Diencephalon (tissue), 1 donor: Measurements from ENCODE around the gene ZNF76. TPM values are rescaled to one million over a fixed set of nuclear protein-coding genes. Genes with fewer than 3 reads are reported as not detected.

Experiments used
- total RNA-seq: library from RNA; depleted of rRNA; stranded (reverse); fragments of >200 nt; gene quantifications from one replicate; pipeline ENCODE4 v1.2.3, GENCODE V29; 2014

ZNF76 gene
- total RNA-seq: 14.1 TPM

DNA sequence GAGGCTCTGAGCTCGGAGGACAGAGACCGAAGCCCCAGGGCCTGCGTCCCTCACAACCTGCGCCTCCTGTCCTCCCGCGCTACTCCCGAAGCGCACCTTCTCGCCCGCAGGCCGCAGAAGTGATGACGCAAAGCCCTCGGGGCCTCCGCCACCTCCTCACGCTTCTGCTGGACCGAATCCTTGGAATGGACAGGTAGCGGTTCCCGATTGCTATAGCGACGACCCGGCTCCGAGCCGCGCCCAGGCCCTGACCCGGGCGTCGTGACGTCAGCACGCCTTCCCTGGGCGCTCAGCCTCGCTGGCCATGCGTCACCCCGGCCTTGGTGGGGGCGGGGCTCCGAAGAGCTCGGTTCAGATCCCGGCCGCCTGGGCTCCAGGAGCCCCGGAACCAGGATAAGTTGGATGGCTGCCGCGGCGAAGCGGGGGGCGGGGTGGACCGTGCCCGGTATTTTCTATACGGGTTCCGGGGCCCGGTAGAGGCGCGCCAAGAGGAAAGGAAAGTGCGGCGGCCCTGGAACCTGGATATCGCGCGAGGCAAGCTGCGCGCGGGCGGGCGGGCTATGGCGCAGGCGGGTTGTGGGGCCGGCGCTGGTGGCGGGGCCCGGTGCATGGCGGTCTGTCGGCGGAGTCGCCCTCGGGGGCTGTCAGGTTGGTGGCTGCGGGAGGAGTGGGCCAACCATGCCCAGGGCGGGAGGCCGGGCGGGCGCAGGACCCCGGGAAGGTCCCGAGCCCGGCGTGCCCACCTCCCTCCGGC is at the start of gene ZNF76:
Gene ZNF76 (plus strand): TSS at position 542 of the 754 bp plus-strand sequence. CDS start 21,417 bp downstream, outside the sequence.

GRCh38 chr6:35213824-35214756 is 45.4 kb upstream of the ZNF76 start, which contains the start of gene SCUBE3:
Gene SCUBE3 (plus strand): TSS chr6:35213956. CDS start chr6:35214419, 463 bp downstream.

DNA sequence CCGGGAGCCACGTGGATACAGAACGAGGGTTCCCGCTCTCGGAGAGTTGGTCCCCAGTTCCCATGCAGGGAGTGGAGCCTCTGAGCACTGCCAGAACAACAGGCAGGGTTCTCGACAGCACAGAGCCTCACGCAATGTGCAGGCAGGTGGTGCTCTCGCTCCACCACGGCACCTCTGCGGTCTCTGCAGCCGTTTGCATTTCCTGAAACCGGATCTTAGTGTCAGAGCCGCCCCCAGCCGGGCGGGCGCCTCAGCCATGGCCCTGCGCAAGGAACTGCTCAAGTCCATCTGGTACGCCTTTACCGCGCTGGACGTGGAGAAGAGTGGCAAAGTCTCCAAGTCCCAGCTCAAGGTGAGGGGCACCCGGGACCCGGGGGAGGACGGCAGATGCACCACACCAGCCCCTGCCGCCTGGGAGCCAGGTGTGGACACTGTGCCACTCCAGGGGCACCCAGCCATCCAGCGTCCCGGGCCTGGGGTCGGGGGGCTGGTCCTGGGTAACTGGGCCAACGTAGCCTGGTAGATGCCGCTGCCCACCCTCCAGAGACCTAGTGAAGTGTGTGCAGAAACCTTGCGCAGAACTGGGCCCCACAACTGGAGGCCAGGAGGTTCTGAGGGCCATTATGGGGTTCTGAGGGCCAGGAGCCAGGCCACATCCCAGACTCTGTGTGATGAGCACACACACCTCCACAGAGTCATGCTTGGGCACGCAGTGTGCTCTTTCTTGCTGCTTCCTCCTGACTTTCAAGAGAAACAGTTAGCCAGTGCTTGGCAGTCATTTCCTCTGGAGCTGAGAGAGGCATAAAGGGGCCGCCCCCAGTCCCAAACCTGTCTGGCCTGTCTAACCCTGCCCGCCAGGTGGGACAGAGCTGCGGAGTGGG is 38.3 kb downstream of the ZNF76 start, which contains the start of gene DEF6:
Gene DEF6 (plus strand): TSS at position 218 of the 881 bp plus-strand sequence. CDS start 39 bp downstream, at position 257.

DNA sequence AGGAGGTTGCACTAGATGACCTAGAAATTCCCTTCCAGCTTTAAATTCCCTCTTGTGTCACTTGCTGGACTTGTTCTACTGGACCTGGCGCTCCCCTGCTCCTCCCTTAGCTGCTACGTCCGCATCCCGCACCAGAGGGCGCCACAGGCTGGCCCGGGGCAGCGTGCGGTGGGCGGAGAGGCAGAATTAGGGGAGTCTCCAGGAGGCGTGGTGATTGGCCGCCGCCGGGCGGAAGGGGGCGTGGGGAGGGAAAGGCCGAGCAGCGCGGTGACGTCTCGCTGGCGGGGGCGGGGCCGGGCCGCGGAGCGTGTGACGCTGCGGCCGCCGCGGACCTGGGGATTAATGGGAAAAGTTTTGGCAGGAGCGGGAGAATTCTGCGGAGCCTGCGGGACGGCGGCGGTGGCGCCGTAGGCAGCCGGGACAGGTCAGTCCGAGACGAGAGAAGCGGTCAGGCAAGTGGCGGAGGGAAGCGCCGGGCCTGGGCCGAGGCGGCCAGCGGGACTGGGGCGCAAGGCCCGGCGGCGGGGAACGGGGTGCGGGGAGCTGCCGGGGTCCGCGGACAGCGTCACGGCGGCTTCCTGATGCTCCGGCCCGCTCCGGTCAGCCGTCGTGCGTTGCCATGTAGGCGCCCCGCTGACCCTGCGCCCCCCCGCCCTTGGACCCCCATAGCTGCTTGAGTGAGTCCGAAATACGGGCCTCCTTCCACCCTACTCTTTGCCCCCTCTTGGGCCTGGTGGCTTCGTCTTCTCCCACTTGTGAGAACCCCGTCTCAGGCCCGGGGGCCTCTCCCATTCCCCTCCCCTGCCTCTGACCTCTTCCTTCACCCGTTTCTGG is 82.9 kb downstream of the ZNF76 start, which contains the start of gene PPARD:
Gene PPARD (plus strand): TSS at position 301 of the 834 bp plus-strand sequence. CDS start 68,530 bp downstream, outside the sequence.

Other genes with a start within 250 kb of the ZNF76 start
- gene TCP11, start 118.4 kb upstream of the ZNF76 start, total RNA-seq: 0.23 TPM
- gene SCUBE3, start 45.8 kb upstream of the ZNF76 start, total RNA-seq: 3.9 TPM
- 2.1 TPM for gene DEF6, start 38.1 kb downstream of the ZNF76 start, total RNA-seq
- gene PPARD, start 82.8 kb downstream of the ZNF76 start, total RNA-seq: 3.5 TPM
- 8.8 TPM for gene FANCE, start 192.6 kb downstream of the ZNF76 start, total RNA-seq
- gene RPL10A, start 208.7 kb downstream of the ZNF76 start, total RNA-seq: 977 TPM
- 0.23 TPM for gene TEAD3, start 237.3 kb downstream of the ZNF76 start, total RNA-seq